ENCODE data around the gene SLX4IP.

SLX4IP gene

DNA sequence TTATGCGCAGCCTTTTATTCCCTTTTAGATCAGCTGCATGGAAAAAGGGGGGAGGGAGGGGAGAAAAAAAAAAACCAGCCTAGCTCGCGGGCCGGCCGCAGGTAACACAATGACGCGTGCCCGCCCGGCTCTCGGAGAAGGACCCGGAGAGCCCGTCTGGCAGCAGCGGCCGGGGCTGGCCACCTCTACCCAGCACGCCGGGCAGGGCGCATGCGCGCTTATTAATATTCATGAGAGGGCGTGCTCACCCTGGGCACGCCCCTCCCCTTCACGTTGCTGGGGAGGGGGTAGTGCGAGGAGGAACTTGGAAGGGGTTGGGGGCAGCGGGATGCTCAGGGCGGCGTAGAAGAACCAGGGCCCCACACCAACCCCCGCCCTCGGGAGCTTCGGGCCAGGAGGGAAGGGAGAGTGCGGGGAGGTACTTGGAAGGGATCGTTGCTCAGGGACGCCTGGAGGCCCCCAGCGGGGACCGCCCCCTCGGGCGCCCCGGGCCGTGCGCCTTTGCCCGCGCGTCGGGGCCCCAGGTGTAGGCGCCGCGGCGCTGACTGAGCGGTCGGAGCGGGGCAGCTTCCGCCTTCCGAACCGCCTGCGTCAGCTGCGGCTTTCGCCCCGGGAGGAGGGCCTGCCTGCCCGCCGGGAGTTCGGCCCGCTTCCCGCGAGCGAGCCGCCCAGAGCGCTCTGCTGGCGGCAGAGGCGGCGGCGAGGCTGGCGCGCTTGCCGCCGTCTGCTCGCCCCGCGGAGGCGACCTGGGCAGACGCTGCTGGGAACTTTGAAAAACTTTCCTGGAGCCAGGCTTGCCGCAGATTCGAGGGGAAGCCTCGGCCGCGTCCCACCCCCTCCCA, 239.0 kb downstream of the SLX4IP start, which contains the start of gene JAG1 (continued):
- TF ChIP-seq SP2 (tag by site-specific recombination; IDR thresholded peaks at IDR 0.05) = peak; percentile 62
- TF ChIP-seq, protein P1, sequence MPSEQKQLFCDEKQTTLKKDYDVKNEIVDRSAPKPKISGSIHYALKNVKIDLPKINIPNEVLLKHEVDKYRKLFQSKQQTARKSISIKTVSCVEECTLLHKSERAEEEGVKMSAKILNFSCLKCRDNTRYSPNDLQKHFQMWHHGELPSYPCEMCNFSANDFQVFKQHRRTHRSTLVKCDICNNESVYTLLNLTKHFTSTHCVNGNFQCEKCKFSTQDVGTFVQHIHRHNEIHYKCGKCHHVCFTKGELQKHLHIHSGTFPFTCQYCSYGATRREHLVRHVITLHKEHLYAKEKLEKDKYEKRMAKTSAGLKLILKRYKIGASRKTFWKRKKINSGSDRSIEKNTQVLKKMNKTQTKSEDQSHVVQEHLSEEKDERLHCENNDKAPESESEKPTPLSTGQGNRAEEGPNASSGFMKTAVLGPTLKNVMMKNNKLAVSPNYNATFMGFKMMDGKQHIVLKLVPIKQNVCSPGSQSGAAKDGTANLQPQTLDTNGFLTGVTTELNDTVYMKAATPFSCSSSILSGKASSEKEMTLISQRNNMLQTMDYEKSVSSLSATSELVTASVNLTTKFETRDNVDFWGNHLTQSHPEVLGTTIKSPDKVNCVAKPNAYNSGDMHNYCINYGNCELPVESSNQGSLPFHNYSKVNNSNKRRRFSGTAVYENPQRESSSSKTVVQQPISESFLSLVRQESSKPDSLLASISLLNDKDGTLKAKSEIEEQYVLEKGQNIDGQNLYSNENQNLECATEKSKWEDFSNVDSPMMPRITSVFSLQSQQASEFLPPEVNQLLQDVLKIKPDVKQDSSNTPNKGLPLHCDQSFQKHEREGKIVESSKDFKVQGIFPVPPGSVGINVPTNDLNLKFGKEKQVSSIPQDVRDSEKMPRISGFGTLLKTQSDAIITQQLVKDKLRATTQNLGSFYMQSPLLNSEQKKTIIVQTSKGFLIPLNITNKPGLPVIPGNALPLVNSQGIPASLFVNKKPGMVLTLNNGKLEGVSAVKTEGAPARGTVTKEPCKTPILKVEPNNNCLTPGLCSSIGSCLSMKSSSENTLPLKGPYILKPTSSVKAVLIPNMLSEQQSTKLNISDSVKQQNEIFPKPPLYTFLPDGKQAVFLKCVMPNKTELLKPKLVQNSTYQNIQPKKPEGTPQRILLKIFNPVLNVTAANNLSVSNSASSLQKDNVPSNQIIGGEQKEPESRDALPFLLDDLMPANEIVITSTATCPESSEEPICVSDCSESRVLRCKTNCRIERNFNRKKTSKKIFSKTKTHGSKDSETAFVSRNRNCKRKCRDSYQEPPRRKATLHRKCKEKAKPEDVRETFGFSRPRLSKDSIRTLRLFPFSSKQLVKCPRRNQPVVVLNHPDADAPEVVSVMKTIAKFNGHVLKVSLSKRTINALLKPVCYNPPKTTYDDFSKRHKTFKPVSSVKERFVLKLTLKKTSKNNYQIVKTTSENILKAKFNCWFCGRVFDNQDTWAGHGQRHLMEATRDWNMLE (tag by site-specific recombination; conservative IDR thresholded peaks at IDR 0.05; ENCODE audit: low read depth) = no peak
- no peak for TF ChIP-seq ZNF274 (IDR thresholded peaks at IDR 0.05; ENCODE audit: low read length)
- TF ChIP-seq ZNF274 (tag by site-specific recombination; IDR thresholded peaks at IDR 0.05; ENCODE audit: borderline replicate concordance) = no peak
- TF ChIP-seq ZNF501 (tag by site-specific recombination; IDR thresholded peaks at IDR 0.05) = no peak
- no peak for TF ChIP-seq ZNF292 (tag by site-specific recombination; IDR thresholded peaks at IDR 0.05; ENCODE audit: borderline replicate concordance, low read depth)
- TF ChIP-seq ZNF350 (tag by site-specific recombination; IDR thresholded peaks at IDR 0.05) = no peak
- TF ChIP-seq HOXC10 (CRISPR knock-in tag; IDR thresholded peaks at IDR 0.05) = no peak
- TF ChIP-seq ZFP69B (tag by site-specific recombination; IDR thresholded peaks at IDR 0.05) = peak; percentile 63
- no peak for TF ChIP-seq KLF7 (tag by site-specific recombination; IDR thresholded peaks at IDR 0.05; ENCODE audit: borderline replicate concordance)
- no peak for TF ChIP-seq KLF10 (tag by site-specific recombination; IDR thresholded peaks at IDR 0.05)
- peak; percentile 53; the same call in 1 of the 2 replicates for TF ChIP-seq ZNF596 (tag by site-specific recombination; IDR thresholded peaks at IDR 0.05)
- TF ChIP-seq ZNF473 (tag by site-specific recombination; IDR thresholded peaks at IDR 0.05) = no peak
- TF ChIP-seq ZSCAN30 (tag by site-specific recombination; IDR thresholded peaks at IDR 0.05) = peak; percentile 27; the same call in 1 of the 2 replicates
- TF ChIP-seq, protein P2, sequence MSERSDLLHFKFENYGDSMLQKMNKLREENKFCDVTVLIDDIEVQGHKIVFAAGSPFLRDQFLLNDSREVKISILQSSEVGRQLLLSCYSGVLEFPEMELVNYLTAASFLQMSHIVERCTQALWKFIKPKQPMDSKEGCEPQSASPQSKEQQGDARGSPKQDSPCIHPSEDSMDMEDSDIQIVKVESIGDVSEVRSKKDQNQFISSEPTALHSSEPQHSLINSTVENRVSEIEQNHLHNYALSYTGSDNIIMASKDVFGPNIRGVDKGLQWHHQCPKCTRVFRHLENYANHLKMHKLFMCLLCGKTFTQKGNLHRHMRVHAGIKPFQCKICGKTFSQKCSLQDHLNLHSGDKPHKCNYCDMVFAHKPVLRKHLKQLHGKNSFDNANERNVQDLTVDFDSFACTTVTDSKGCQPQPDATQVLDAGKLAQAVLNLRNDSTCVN (tag by site-specific recombination; optimal IDR thresholded peaks at IDR 0.05) = peak; percentile 43
- TF ChIP-seq ZNF302 (tag by site-specific recombination; IDR thresholded peaks at IDR 0.05; ENCODE audit: low read depth) = no peak
- TF ChIP-seq ZNF174 (tag by site-specific recombination; IDR thresholded peaks at IDR 0.05) = no peak

DNA sequence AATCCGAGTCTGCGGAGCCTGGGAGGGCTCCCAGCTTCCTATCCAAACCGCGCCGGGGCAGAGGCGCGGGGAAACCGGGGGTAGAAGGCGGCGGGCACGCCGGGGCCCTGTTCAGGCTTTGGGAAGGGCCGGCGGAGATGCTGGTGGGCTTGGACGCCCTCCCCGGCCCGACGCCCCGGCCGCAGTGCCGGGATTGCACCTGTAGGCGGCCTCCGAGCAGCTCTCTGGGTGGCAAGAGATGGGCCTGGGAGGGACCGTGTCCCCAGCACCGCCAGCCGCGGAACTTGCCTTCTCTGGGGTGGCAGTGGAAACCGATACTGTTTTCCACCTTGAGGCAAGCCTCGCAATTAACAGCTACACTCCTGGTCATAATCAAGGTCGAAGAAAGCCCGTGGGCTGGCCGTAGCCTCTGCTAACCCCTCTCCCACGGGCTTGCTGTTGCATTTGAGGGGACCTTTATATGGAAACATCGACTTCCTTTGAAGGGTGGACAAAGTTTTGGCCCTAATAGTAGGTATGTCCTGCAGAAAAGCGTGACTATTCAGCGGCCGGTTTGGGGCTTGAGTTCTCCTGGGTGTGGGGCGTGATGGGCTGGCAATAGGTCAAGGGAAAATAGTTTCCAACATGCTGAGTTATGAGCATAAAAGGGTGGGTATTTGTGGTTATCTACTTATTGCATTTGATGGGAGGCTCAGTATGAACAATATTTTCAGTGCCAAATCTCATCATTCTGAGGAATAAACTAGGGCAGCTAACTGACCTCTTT, 239.8 kb downstream of the SLX4IP start:
- H3K4me3 ChIP-seq (ENCODE audit: low read depth, low read length) = peak overlapping the region; percentile 82
- no peaks in the 10 kb centered on the region for H3K9me3 ChIP-seq (ENCODE audit: control insufficient read depth, insufficient read depth, low read depth, low read length)
- peaks cover 19% of the 10 kb centered on the region for H3K4me1 ChIP-seq (ENCODE audit: control insufficient read depth, insufficient read depth, low read length)
- H3K36me3 ChIP-seq (ENCODE audit: control insufficient read depth in 2 of 2, insufficient read depth in 1 of 2, low read length in 2 of 2) = peaks cover 0 to under 1% of the 10 kb centered on the region in 2 experiments; a peak in 1 of 3 replicates
- ChIA-PET CTCF (interaction anchor here (0.6 to 1.8 kb wide), 22 partner anchors 9 to 571 kb away, joined by 3 to 7 read pairs (median 4); no protein-coding TSS in a partner anchor), POLR2A (interaction anchor here (1.0 to 2.7 kb wide), 13 partner anchors 8 to 592 kb away, joined by 3 to 17 read pairs (median 5); partner anchors contain the start of genes MKKS and SLX4IP)
- H3K27ac ChIP-seq (ENCODE audit: extremely low read depth, low read depth, low read length) = peak overlapping the region; percentile 99
- TF ChIP-seq ZBTB20 (tag by site-specific recombination; IDR thresholded peaks at IDR 0.05) (no peak), SCRT2 (tag by site-specific recombination; IDR thresholded peaks at IDR 0.05) (peak; percentile 44; the same call in 1 of the 2 replicates), ZNF837 (tag by site-specific recombination; IDR thresholded peaks at IDR 0.05) (no peak), GLIS2 (tag by site-specific recombination; IDR thresholded peaks at IDR 0.05) (peak; percentile 80), ZBTB7A (tag by site-specific recombination; IDR thresholded peaks at IDR 0.05; ENCODE audit: low read depth) (peak; percentile 66; the same call in 1 of the 2 replicates), SP2 (tag by site-specific recombination; IDR thresholded peaks at IDR 0.05) (no peak), TRIM28 (IDR thresholded peaks at IDR 0.05; ENCODE audit: borderline replicate concordance, low read length) (no peak)
- TF ChIP-seq, protein P3, sequence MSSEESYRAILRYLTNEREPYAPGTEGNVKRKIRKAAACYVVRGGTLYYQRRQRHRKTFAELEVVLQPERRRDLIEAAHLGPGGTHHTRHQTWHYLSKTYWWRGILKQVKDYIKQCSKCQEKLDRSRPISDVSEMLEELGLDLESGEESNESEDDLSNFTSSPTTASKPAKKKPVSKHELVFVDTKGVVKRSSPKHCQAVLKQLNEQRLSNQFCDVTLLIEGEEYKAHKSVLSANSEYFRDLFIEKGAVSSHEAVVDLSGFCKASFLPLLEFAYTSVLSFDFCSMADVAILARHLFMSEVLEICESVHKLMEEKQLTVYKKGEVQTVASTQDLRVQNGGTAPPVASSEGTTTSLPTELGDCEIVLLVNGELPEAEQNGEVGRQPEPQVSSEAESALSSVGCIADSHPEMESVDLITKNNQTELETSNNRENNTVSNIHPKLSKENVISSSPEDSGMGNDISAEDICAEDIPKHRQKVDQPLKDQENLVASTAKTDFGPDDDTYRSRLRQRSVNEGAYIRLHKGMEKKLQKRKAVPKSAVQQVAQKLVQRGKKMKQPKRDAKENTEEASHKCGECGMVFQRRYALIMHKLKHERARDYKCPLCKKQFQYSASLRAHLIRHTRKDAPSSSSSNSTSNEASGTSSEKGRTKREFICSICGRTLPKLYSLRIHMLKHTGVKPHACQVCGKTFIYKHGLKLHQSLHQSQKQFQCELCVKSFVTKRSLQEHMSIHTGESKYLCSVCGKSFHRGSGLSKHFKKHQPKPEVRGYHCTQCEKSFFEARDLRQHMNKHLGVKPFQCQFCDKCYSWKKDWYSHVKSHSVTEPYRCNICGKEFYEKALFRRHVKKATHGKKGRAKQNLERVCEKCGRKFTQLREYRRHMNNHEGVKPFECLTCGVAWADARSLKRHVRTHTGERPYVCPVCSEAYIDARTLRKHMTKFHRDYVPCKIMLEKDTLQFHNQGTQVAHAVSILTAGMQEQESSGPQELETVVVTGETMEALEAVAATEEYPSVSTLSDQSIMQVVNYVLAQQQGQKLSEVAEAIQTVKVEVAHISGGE (tag by site-specific recombination; conservative IDR thresholded peaks at IDR 0.05; ENCODE audit: low read depth) = 0 out of 2 replicates have a peak, but pooled peaks have one; percentile 30

Measured in HEK293 (cell line).